ENCODE results near the gene GLMP. TPM values are rescaled to one million over a fixed set of nuclear protein-coding genes. Genes with fewer than 3 reads are reported as not detected.

Gene GLMP
- total RNA-seq, 1 donor from 2014 or later: 43.6 TPM

- H3K9me3 Mint-ChIP-seq (ENCODE audit: unreplicated experiment): no peaks in the 10 kb centered on the region
- peak within 1 kb of the TSS; percentile 94 for H3K4me3 Mint-ChIP-seq (ENCODE audit: unreplicated experiment)
- TF ChIP-seq EZH2 (IDR thresholded peaks at IDR 0.05; ENCODE audit: insufficient read depth, low read length) (no peak), CTCF (IDR thresholded peaks at IDR 0.05; ENCODE audit: insufficient read depth, low read depth, low read length) (no peak)
- Histone ChIP-seq H3K4me3 (ENCODE audit: insufficient read depth, low read depth, low read length) (peak within 1 kb of the TSS; percentile 87), H3K9ac (ENCODE audit: low read length) (peak within 1 kb of the TSS; percentile 96), H3K36me3 (ENCODE audit: insufficient read depth, low read length) (no peaks in the 10 kb centered on the region), H3K79me2 (ENCODE audit: insufficient read depth, low read length) (peaks cover 42% of the 10 kb centered on the region), H3K4me2 (ENCODE audit: low read length) (peak within 1 kb of the TSS; percentile 97), H4K20me1 (ENCODE audit: insufficient read depth, low read length) (peaks cover 31% of the 10 kb centered on the region), H3K4me1 (ENCODE audit: insufficient read depth, low read length) (peaks cover 17% of the 10 kb centered on the region), H3K9me3 (ENCODE audit: insufficient read depth, low read depth, low read length) (no peaks in the 10 kb centered on the region), H2AFZ (ENCODE audit: low read depth, low read length) (peak within 1 kb of the TSS; percentile 83), H3K27ac (ENCODE audit: low read depth, low read length) (peak within 1 kb of the TSS; percentile 80), H3K27me3 (ENCODE audit: insufficient read depth, low read length) (no peaks in the 10 kb centered on the region)
- no peaks in the 10 kb centered on the region for H3K27me3 Mint-ChIP-seq (ENCODE audit: low read depth, unreplicated experiment)
- FAIRE-seq: no peak
- peak within 1 kb of the TSS; percentile 88 for H3K27ac Mint-ChIP-seq (ENCODE audit: unreplicated experiment)
- H3K36me3 Mint-ChIP-seq (ENCODE audit: low read depth, unreplicated experiment): peaks cover 5% of the 10 kb centered on the region
- peaks cover 17% of the 10 kb centered on the region for H3K4me1 Mint-ChIP-seq (ENCODE audit: low read depth, unreplicated experiment)
- DNase-seq (ENCODE audit: low read depth): no peak
Observed at GRCh38 chr1:156284112-156284511, 11.4 kb downstream of the GLMP start, which contains the start of gene TMEM79. TMEM79 (plus strand) TSS chr1:156284325; CDS start chr1:156285227, 902 bp downstream.

- Mint-ChIP-seq H3K4me3 (ENCODE audit: unreplicated experiment) (peak overlapping the region; percentile 94), H3K4me1 (ENCODE audit: low read depth, unreplicated experiment) (peaks cover 17% of the 10 kb centered on the region), H3K27ac (ENCODE audit: unreplicated experiment) (peak overlapping the region; percentile 88), H3K36me3 (ENCODE audit: low read depth, unreplicated experiment) (peaks cover 1% of the 10 kb centered on the region), H3K27me3 (ENCODE audit: low read depth, unreplicated experiment) (no peaks in the 10 kb centered on the region), H3K9me3 (ENCODE audit: unreplicated experiment) (no peaks in the 10 kb centered on the region)
- DNase-seq (ENCODE audit: low read depth) (no peak), FAIRE-seq (no peak)
- H3K36me3 ChIP-seq (ENCODE audit: insufficient read depth, low read length): peaks cover 4% of the 10 kb centered on the region
- peak overlapping the region; percentile 96 for H3K9ac ChIP-seq (ENCODE audit: low read length)
- H3K4me3 ChIP-seq (ENCODE audit: insufficient read depth, low read depth, low read length): peak overlapping the region; percentile 87
- H3K79me2 ChIP-seq (ENCODE audit: insufficient read depth, low read length): peaks cover 47% of the 10 kb centered on the region
- peaks cover 17% of the 10 kb centered on the region for H3K4me1 ChIP-seq (ENCODE audit: insufficient read depth, low read length)
- peak overlapping the region; percentile 97 for H3K4me2 ChIP-seq (ENCODE audit: low read length)
- peak overlapping the region; percentile 83 for H2AFZ ChIP-seq (ENCODE audit: low read depth, low read length)
- no peaks in the 10 kb centered on the region for H3K9me3 ChIP-seq (ENCODE audit: insufficient read depth, low read depth, low read length)
- TF ChIP-seq CTCF (IDR thresholded peaks at IDR 0.05; ENCODE audit: insufficient read depth, low read depth, low read length) (no peak), EZH2 (IDR thresholded peaks at IDR 0.05; ENCODE audit: insufficient read depth, low read length) (no peak)
- peaks cover 37% of the 10 kb centered on the region for H4K20me1 ChIP-seq (ENCODE audit: insufficient read depth, low read length)
- H3K27me3 ChIP-seq (ENCODE audit: insufficient read depth, low read length): no peaks in the 10 kb centered on the region
- H3K27ac ChIP-seq (ENCODE audit: low read depth, low read length): peak overlapping the region; percentile 80
Observed at GRCh38 chr1:156283521-156283920, 12.0 kb downstream of the GLMP start.

GRCh38 chr1:156282479-156283222, 12.8 kb downstream of the GLMP start, which contains the start of gene SMG5:
SMG5 (minus strand) TSS chr1:156282825; CDS start chr1:156282680, 145 bp downstream.
- peak within 1 kb of the TSS; percentile 96 for H3K9ac ChIP-seq (ENCODE audit: low read length)
- Mint-ChIP-seq H3K27ac (ENCODE audit: unreplicated experiment) (peak within 1 kb of the TSS; percentile 88), H3K4me1 (ENCODE audit: low read depth, unreplicated experiment) (peaks cover 17% of the 10 kb centered on the region), H3K36me3 (ENCODE audit: low read depth, unreplicated experiment) (peaks cover 7% of the 10 kb centered on the region), H3K27me3 (ENCODE audit: low read depth, unreplicated experiment) (no peaks in the 10 kb centered on the region), H3K4me3 (ENCODE audit: unreplicated experiment) (peak within 1 kb of the TSS; percentile 94), H3K9me3 (ENCODE audit: unreplicated experiment) (no peaks in the 10 kb centered on the region)
- peak within 1 kb of the TSS; percentile 83 for H2AFZ ChIP-seq (ENCODE audit: low read depth, low read length)
- H3K4me3 ChIP-seq (ENCODE audit: insufficient read depth, low read depth, low read length): peak within 1 kb of the TSS; percentile 87
- H3K9me3 ChIP-seq (ENCODE audit: insufficient read depth, low read depth, low read length): no peaks in the 10 kb centered on the region
- TF ChIP-seq CTCF (IDR thresholded peaks at IDR 0.05; ENCODE audit: insufficient read depth, low read depth, low read length) (no peak), EZH2 (IDR thresholded peaks at IDR 0.05; ENCODE audit: insufficient read depth, low read length) (no peak)
- peak within 1 kb of the TSS; percentile 80 for H3K27ac ChIP-seq (ENCODE audit: low read depth, low read length)
- peaks cover 46% of the 10 kb centered on the region for H4K20me1 ChIP-seq (ENCODE audit: insufficient read depth, low read length)
- DNase-seq (ENCODE audit: low read depth): peak; percentile 97
- no peaks in the 10 kb centered on the region for H3K27me3 ChIP-seq (ENCODE audit: insufficient read depth, low read length)
- H3K79me2 ChIP-seq (ENCODE audit: insufficient read depth, low read length): peaks cover 54% of the 10 kb centered on the region
- H3K4me2 ChIP-seq (ENCODE audit: low read length): peak within 1 kb of the TSS; percentile 97
- peaks cover 11% of the 10 kb centered on the region for H3K36me3 ChIP-seq (ENCODE audit: insufficient read depth, low read length)
- FAIRE-seq: no peak
- H3K4me1 ChIP-seq (ENCODE audit: insufficient read depth, low read length): peaks cover 17% of the 10 kb centered on the region

Data from astrocyte (in vitro differentiated cells and primary cell).